ENCODE data around the gene NOL7.

- TF ChIP-seq TAF1 (IDR thresholded peaks at IDR 0.05; ENCODE audit: low read depth) (no peak), MAX (IDR thresholded peaks at IDR 0.05) (no peak), EP300 (IDR thresholded peaks at IDR 0.05; ENCODE audit: borderline replicate concordance) (no peak)
Observed at GRCh38 chr6:13663986-13664385, 48.9 kb downstream of the NOL7 start.
